GM20431 (cell line): ENCODE measurements around the gene PLBD2.

ENCODE experiments used
- in situ Hi-C: fragments of 300-500 bp; cut with MseI, MboI; formaldehyde crosslinking; loops from one replicate; pipeline ENCODE4 v1.15.0; 2020; ENCODE audit warnings: low sequenced_read_pairs; ENCODE audit not compliant: unreplicated experiment

Gene PLBD2

GRCh38 chr12:113366827-113367226 lies 8.4 kb downstream of the PLBD2 start:
- in situ Hi-C loops, result no loop called here

- in situ Hi-C loops, result no loop called here
Observed at GRCh38 chr12:113368331-113368730, 9.9 kb downstream of the PLBD2 start.

GRCh38 chr12:113369391-113369985 lies 11.1 kb downstream of the PLBD2 start:
- in situ Hi-C loops, result no loop called here

GRCh38 chr12:113370923-113371682 lies 12.7 kb downstream of the PLBD2 start:
- in situ Hi-C loops, result no loop called here

GRCh38 chr12:113371808-113372207 lies 13.4 kb downstream of the PLBD2 start:
- in situ Hi-C loops, result no loop called here

GRCh38 chr12:113372371-113372770 lies 14.0 kb downstream of the PLBD2 start:
- in situ Hi-C loops, result no loop called here

GRCh38 chr12:113373440-113373839 lies 15.1 kb downstream of the PLBD2 start:
- in situ Hi-C loops, result no loop called here

GRCh38 chr12:113373969-113374368 lies 15.6 kb downstream of the PLBD2 start:
- in situ Hi-C loops, result no loop called here

- in situ Hi-C loops, result no loop called here
Observed at GRCh38 chr12:113374823-113375428, 16.5 kb downstream of the PLBD2 start.

- in situ Hi-C loops, result no loop called here
Observed at GRCh38 chr12:113378291-113378690, 19.9 kb downstream of the PLBD2 start.

- in situ Hi-C loops, result no loop called here
Observed at GRCh38 chr12:113381220-113381619, 22.8 kb downstream of the PLBD2 start.

- in situ Hi-C loops, result no loop called here
Observed at GRCh38 chr12:113382206-113382605, 23.8 kb downstream of the PLBD2 start.

- in situ Hi-C loops, result no loop called here
Observed at GRCh38 chr12:113384778-113385177, 26.4 kb downstream of the PLBD2 start.

- in situ Hi-C loops, result no loop called here
Observed at GRCh38 chr12:113385282-113385882, 27.0 kb downstream of the PLBD2 start.

GRCh38 chr12:113386866-113387566 lies 28.6 kb downstream of the PLBD2 start:
- in situ Hi-C loops, result no loop called here

- in situ Hi-C loops, result no loop called here
Observed at GRCh38 chr12:113387631-113388030, 29.2 kb downstream of the PLBD2 start.

- in situ Hi-C loops, result no loop called here
Observed at GRCh38 chr12:113388351-113388750, 30.0 kb downstream of the PLBD2 start.

GRCh38 chr12:113390064-113391043 lies 32.0 kb downstream of the PLBD2 start:
- in situ Hi-C loops, result no loop called here

GRCh38 chr12:113391145-113391544 lies 32.8 kb downstream of the PLBD2 start:
- in situ Hi-C loops, result no loop called here
